GM19328 (cell line): ENCODE measurements around the gene WWP2.

ENCODE experiments used
- ATAC-seq: cut with Tn5 transposase; IDR thresholded peaks from one replicate; pipeline ENCODE4 v1.9.1; 2021; ENCODE audit warnings: mild to moderate bottlenecking, moderate library complexity; ENCODE audit not compliant: unreplicated experiment

WWP2 gene

GRCh38 chr16:69885722-69886121, 123.6 kb downstream of the WWP2 start:
- no peak for ATAC-seq

GRCh38 chr16:69886726-69887125, 124.6 kb downstream of the WWP2 start:
- ATAC-seq, result no peak

- no peak for ATAC-seq
These were observed 126.0 kb downstream of the WWP2 start for GRCh38 chr16:69888005-69888590.

- no peak for ATAC-seq
These were observed 127.3 kb downstream of the WWP2 start for GRCh38 chr16:69889295-69889964.

GRCh38 chr16:69890114-69890891, 128.2 kb downstream of the WWP2 start:
- ATAC-seq, result no peak

- no peak for ATAC-seq
These were observed 128.8 kb downstream of the WWP2 start for GRCh38 chr16:69890892-69891282.

- ATAC-seq, result no peak
These were observed 130.2 kb downstream of the WWP2 start for GRCh38 chr16:69892378-69892777.

GRCh38 chr16:69893106-69893505, 131.0 kb downstream of the WWP2 start:
- no peak for ATAC-seq

GRCh38 chr16:69894676-69895075, 132.5 kb downstream of the WWP2 start:
- no peak for ATAC-seq

GRCh38 chr16:69903865-69904415, 141.8 kb downstream of the WWP2 start:
- no peak for ATAC-seq

- no peak for ATAC-seq
These were observed 142.5 kb downstream of the WWP2 start for GRCh38 chr16:69904495-69905170.

- ATAC-seq, result no peak
These were observed 143.0 kb downstream of the WWP2 start for GRCh38 chr16:69905171-69905555.

GRCh38 chr16:69906838-69907401, 144.8 kb downstream of the WWP2 start:
- ATAC-seq, result no peak

- no peak for ATAC-seq
These were observed 146.9 kb downstream of the WWP2 start for GRCh38 chr16:69909043-69909442.

GRCh38 chr16:69909760-69910159, 147.6 kb downstream of the WWP2 start:
- ATAC-seq, result no peak

- no peak for ATAC-seq
These were observed 148.8 kb downstream of the WWP2 start for GRCh38 chr16:69910964-69911363.

- no peak for ATAC-seq
These were observed 154.3 kb downstream of the WWP2 start for GRCh38 chr16:69916462-69916861.

GRCh38 chr16:69917311-69917710, 155.2 kb downstream of the WWP2 start:
- no peak for ATAC-seq

- ATAC-seq, result no peak
These were observed 155.6 kb downstream of the WWP2 start for GRCh38 chr16:69917739-69918138.

GRCh38 chr16:69918241-69918640, 156.1 kb downstream of the WWP2 start:
- no peak for ATAC-seq

GRCh38 chr16:69921127-69921526, 159.0 kb downstream of the WWP2 start:
- no peak for ATAC-seq
